Hindlimb muscle (tissue), 1 donor: ENCODE measurements around the gene G0S2. TPM values are rescaled to one million over a fixed set of nuclear protein-coding genes. Genes with fewer than 3 reads are reported as not detected.

Source experiments
- DNase-seq: peaks from one replicate; pipeline ENCODE4 v3.0.0-alpha.2; 2013
- polyA plus RNA-seq: library from polyadenylated mRNA; unstranded; fragments of 120-200 nt; gene quantifications from one replicate; pipeline ENCODE4 v1.2.1, GENCODE V29; 2013; ENCODE audit not compliant: insufficient read length

The G0S2 gene
- polyA plus RNA-seq, 1 donor: 12.3 TPM

DNA sequence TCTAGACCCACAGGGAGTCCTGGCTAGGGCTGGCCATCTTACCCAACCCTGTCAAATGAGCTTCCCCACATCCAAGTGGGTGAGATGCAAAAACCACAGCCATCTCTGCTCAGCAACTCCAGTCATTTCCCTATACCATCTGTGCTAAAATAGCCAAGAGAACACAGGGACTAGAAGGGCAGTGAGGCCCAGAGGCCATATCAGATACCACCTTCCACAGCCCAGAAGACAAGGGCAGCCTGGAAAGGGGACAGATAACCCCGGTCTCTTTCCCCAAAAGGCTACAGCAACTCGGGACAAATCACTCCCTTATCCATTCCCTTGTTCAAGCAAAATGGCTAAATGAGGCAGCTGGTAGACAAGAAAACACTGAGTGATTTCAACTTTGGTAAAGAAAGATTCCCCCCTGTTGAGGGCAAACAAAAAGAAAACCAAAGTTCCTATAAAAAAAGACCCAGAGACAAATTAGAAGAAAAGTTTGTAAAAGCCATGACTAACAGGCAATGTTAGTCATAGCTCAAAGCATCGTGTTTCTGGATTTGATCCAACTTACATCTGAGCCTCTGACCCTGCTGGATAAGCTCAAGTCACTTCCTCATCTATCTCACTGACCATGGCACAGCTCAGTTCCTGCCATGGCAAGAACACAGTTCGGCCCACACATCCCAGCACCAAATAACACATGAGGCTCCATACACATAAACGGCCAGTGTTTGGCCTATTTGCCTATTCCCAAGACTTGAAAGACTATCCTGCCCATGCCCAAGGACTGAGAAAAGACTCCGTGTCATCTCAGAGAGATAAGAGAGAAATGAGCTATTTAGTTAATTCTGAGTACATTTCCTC lies 26.1 kb upstream of the G0S2 start:
- DNase-seq: no peak

GRCh38 chr1:209650454-209650853 lies 24.8 kb upstream of the G0S2 start:
- DNase-seq: no peak

DNA sequence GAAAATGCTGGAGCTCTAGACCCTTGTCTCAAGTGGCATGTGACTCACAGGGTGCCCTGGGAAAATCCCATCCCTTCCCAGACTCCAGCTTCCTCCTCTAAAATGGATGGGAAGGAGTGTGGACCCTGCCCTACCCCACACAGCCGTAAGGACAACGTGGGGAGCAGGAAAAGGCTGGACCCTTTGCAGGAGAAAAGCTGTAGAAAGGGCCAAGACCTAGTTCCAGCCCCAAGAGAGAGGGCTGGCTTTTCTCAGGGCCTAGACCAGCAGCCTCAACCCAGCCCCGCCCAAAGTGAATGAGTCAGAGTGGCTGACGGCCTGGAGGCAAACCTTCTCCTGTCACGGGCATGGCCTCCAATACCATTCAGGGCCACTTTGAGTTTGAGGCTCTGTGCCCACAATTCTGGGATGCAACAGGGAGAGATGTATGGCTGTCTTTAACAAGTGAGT lies 24.0 kb upstream of the G0S2 start:
- DNase-seq: no peak

DNA sequence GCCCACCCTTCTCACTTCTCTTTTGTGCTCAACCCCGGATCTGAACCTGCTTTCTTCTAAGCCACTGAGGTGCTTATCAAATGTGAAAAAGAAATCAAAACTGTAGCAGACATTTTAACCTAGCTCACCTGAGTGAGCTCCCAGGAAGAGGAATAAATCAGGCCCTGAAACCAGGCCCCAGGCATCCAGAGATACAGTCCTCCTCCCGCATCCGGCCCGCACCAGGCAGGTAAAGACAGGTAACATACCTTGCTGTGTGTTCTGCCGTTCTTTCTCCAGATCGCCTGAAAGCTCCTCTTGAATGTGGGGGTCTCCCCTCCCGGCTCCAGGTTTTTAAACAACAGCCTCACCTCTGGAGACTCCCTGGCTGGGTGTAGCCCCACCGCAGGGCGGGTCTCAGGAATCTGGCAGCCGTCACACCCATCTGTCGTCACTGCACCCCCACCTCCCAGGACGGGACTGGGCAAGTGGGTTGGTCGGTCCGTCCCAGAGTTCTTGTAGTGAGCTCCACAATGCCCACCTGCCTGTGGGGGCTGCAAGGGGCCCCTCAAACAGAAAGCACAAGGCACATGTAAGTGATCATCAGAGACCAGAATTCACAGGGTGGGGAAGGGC lies 23.0 kb upstream of the G0S2 start, which contains the start of gene LAMB3:
TSS of gene LAMB3 (minus strand) at position 305 of the 615 bp plus-strand sequence. CDS start 1,481 bp downstream, outside the sequence.
- DNase-seq: no peak

GRCh38 chr1:209652873-209653401 lies 22.3 kb upstream of the G0S2 start:
- no peak for DNase-seq

- no peak for DNase-seq
Observed at GRCh38 chr1:209653915-209654351, 21.3 kb upstream of the G0S2 start.

DNA sequence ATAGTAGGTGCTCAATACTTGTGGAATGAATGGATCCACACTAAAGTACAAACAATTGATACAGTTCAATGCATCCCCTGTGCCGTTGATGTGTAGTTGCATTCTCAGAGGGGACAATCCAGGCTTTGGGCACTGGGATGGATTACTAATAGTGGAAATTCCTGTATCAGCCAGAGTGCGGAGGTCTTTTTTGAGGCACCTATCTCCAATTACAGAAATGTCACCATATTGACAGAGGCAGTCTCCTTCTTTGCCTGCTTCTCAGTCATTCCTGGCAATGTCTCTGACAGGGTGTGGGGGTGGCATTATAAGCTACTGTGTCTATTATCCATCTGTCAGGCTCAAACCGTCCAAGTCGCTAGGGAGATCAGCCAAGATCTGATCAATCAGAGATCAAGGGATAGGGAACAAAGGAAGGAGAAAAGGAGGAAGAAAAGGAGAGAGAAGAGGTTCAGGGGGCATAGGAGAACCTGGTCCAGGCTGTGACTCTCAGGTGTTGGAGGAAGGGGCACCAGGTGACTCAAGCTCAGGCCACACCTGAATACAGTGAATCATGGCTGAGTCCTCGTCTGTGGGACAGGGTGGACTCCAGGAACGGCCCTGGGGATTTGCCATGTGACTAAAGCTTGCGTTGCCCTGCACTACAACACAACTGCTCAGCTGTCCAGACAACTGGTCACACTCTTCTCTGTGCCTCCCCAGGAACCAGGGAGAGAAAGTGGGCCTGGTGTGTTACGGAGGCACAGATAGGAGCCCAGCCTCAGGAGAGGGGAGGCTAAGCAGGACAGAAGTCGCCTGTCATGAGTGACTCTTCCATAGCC lies 19.6 kb upstream of the G0S2 start:
- no peak for DNase-seq

- no peak for DNase-seq
Observed at GRCh38 chr1:209657140-209657879, 17.9 kb upstream of the G0S2 start.

DNA sequence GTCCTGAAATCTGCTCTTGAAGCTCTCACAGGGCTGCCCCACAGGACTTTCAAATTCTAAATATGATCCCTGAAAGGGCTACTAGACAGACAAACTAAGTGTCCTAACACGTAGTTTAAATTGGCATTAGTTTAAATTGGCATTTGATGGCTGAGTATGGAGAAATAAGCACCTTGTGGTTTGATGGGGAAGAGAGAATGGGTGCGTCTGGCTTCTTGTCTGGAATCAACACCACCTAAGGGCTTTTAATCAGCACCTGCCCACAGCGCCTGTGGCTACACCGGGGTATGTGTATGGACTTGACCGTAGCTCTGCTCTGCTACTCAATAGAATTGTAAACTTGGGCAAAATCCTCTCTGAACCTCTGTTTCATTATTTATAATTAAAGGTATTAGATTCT lies 17.3 kb upstream of the G0S2 start:
- DNase-seq: no peak

GRCh38 chr1:209659909-209660308 lies 15.3 kb upstream of the G0S2 start:
- DNase-seq: no peak

DNA sequence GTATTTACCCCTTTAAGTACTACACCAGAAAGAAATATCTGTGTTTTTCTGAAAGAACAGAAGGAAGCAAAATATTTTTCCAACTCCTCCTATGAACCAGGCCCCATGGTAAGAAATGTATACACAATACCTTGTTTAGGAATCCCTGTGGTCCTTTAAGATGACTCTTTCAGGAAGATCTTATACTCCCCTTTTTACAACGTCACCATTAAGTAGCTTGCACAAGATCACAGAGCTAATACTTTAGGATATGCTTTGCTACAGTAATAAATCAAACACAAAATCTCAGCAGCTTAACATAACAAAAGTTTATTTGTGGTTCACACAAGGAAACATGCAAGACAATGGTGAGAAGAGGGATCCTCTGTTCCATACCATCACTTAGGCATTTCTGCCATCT lies 14.1 kb upstream of the G0S2 start:
- no peak for DNase-seq

DNA sequence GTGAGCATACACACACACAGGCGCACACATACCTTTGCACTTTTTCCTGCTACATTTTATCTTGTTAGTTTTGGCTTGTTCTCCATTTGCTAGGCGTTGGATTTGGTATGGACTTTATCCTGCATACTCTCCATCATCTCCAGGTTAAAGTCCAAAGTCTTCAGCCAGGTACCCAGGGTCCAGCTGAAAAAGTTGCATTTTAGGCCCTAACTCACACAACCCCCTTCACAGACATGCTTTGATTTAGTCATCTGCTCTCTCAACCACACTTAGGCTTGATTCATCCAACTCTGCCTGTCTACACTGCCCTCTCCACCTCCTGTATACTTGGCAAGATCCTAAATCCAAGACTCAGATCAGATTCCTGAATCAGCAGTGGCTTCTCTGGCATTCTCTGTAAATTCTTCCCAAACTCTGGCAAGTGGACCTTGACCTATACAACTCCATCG lies 12.3 kb upstream of the G0S2 start:
- no peak for DNase-seq

DNA sequence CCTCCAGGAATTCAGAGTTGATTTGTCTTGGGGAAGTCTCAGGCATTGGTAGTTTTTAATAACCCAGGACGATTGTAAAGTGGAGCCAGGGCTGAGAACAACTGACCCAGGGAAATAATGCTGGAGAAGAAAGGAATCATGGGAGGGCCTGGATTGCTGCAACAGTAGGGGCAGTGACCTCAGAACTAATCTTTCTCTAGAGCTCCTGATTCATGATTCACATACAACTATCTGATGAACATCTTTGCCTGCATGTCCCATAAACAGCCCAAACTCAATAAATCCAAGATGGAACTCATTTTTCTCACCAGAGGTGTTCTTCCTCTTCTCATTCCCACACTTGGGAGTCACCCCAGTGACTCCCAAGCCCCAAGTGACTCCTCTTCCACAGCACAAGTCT lies 8.1 kb upstream of the G0S2 start:
- DNase-seq: no peak

- no peak for DNase-seq
Observed at GRCh38 chr1:209667708-209668107, 7.5 kb upstream of the G0S2 start.

- no peak for DNase-seq
Observed at GRCh38 chr1:209670441-209671082, 4.7 kb upstream of the G0S2 start.

DNA sequence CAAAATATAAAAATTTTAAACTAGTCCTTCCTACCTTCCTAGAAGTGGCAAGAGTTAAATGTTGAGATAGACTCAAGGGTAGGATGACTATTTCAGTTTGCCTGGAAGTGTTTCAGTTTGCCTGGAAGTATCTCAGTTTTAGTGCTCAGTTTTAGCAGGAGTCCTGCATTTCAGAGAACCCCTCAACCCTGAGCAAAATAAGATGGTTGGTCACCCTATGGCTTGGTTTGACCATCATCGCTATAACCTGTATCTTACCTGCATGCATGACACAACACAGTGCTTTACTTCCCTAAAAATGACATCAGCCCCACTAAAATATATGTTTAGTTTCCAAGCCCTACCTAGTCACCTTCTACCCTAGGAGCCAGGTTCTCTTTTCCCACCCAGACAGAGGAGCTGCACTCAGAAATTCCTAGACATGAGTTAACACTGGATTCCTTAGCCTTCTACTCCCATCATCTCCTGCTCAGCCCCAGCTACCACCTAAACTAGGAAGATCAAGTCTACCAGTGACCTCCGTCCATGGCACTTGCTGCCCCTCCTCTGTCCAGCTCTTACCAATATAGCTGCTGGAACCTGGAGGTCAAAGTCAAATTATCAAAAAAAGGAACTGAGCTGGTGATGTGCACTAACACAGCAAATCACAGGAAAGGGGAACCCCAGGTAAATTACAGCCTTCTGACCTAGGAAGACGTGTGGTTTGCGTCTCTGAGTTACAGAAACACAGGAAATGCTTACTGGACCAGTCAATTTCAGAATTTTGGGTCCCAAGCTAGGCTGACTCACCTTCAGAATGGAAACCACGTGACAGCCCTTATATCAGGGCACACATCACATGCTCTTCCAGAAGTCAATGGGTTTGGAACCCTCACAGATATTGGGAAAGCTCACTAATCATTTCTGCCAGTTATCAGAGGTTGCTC lies 2.2 kb upstream of the G0S2 start:
- DNase-seq: no peak

DNA sequence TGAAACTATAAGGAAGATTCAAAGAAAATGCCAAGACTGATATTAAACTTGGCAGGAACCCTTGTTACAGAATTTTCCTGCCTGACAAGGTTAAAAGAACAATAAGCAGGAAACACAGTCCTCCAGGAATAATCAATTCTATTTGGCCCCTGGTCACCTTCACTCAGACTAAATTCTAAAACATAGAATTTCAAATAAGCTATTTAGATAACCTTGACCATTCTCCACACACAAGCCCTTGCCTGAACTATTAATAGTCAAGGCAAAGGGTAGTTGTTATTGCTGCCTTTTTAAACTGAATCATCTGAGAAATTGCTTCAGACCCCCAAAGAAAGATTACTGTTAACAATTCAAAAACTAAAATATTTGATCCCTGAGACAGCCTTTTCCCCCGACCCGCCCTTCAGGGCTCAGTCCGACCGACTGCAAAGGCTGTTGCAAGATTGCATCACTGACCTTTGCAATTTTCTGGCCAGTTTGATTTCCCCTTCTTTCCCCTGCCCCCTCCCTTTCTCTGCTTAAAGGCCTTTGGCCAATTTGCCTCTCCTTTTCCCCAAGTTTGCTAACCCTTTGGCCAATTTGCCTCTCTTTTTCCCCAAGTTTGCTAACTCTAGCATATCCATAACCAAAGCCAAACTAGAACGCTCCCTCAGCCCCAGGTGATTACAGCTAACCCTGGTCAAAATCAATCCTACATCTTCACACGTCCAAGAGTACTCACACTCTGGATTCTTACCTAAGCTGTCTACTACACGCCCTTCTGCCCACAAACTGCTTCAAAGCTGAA lies 1.4 kb upstream of the G0S2 start:
- no peak for DNase-seq

GRCh38 chr1:209675565-209676154 lies 448 bp downstream of the G0S2 start:
- peak; percentile 47 for DNase-seq

GRCh38 chr1:209678981-209679539 lies 3.8 kb downstream of the G0S2 start:
- DNase-seq: no peak
